GM21390 (cell line): ENCODE data around the gene CFAP90.
A peak's percentile ranks its signal among the peaks of the same experiment; 100 is the strongest.

Experiments used
- ATAC-seq: cut with Tn5 transposase; IDR thresholded peaks from one replicate; pipeline ENCODE4 v1.9.1; 2021; ENCODE audit not compliant: unreplicated experiment

Gene CFAP90

GRCh38 chr5:7825630-7826029 is 25.3 kb downstream of the CFAP90 start:
- no peak for ATAC-seq

DNA sequence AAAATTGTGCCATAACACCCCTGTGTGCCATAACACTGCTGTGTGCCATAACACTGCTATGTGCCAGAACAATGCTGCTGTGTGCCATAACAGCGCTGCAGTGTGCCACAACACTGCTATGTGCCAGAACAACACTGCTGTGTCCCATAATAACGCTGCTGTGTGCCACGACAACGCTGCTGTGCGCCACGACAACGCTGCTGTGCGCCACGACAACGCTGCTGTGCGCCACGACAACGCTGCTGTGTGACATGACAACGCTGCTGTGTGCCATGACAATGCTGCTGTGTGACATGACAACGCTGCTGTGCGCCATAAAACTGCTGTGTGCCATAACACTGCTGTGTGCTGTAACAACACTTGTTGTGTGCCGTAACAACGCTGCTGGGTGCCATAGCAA is 25.9 kb downstream of the CFAP90 start:
- ATAC-seq = no peak

DNA sequence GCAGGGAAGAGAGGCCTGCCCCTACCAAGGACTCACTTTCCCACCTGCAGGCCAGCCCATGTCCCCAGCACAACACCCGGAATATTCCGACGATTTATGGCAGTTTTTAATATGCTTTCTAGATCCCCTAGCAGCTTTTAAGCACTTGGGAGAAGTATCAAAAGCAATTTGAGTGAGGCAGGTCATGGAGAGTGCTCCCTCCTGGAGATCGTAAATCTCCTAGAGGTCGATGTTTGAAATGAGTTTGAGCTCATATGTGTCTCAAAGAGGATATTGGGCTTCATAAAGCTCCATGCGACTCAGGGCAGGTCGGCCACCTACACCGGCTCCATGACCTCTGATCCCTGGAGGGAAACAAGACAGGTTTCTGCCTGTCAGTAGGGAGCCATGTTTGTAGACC is 27.3 kb downstream of the CFAP90 start:
- ATAC-seq = no peak

GRCh38 chr5:7822449-7822848 is 28.5 kb downstream of the CFAP90 start:
- ATAC-seq = no peak

- ATAC-seq = no peak
These were observed 34.4 kb downstream of the CFAP90 start for GRCh38 chr5:7816535-7816901.

DNA sequence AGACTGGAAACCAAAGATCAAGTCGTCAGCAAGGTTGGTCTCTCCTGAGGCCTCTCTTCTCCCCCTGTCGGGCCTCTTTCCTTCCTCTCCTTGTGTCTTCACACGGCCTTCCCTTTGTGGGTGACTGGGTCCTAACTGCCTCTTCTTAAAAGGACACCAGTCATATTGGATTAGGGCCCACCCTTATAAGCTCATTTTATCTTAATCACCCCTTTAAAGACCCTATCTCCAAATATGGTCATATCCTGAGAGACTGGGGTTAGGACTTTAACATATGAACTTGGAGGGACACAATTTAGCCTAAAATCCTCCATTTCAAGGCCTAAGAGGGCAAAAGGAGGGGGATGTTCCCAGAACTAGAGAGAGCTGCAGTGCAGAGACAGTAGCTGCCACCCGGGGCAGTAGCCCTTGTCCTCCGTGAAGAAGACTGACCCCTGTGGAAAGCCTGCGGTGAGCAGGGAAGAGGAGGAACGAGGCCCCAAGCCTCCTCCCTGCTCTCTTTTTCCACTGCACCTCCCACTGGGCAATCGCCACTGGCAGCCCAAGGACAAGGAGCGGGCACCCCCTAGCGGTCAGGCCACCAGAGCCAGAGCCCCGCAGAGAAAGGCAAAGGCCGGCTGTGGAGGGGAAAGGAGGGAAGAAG is 34.9 kb downstream of the CFAP90 start:
- peak; percentile 90 for ATAC-seq

DNA sequence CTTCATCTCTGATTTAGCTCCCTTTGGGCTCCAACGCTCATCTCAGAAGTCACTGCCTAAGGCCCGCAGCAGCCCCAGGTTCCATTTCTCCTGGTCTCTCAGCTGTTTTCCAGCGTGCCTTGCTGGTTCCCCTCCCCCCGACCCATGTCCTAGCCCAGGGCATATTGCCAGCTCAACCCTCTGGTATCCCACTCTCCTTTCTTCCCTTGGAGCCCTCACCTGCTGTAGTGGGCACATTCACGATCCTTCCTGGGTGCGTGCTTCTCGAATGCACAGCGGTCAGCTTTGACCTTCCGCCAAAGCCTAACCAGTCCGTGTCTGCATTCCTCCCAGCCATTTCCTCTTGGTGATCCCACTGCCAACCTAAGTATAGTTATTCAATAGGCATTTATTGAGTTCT is 36.1 kb downstream of the CFAP90 start:
- ATAC-seq = no peak

DNA sequence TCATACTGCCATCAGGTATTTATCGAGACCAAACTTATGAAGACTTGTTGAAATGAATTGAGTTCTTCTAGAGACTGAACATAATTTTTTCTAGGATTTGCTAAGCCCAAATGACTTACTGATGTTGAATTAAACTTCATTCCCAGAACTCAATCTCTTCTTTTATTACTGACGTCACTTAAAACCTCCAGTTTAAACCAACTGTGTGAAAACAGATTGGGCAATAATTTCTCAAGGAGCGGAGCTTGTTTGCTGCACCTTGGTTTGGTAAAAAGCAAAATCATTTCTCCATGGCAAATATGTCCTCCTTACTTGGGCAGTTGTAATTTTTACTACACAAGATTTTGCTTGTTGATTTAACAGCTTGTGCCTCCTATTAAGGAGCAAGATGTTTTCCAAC is 37.4 kb downstream of the CFAP90 start:
- no peak for ATAC-seq

DNA sequence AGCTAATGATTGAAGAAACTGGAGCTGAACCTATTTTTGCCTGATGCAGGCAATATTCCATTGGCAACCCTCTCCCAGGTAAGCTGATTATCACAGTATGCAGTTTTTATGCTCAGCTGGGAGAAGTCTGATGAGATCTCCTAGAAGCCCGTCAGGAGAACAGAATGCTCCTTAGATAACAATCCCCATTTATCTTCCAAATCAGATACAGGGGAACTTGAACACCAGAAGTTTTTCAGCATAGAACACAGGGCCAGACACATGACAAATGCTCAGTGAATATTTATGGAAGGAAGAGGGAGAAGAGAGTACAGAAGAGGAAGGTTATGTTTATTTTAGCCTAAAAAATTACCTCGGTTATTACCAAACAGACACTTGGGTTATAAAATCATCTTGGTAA is 37.9 kb downstream of the CFAP90 start:
- ATAC-seq = no peak

- ATAC-seq = no peak
These were observed 39.2 kb downstream of the CFAP90 start for GRCh38 chr5:7811715-7812114.

- ATAC-seq = no peak
These were observed 41.9 kb downstream of the CFAP90 start for GRCh38 chr5:7808998-7809397.

GRCh38 chr5:7805379-7805778 is 45.6 kb downstream of the CFAP90 start:
- no peak for ATAC-seq

DNA sequence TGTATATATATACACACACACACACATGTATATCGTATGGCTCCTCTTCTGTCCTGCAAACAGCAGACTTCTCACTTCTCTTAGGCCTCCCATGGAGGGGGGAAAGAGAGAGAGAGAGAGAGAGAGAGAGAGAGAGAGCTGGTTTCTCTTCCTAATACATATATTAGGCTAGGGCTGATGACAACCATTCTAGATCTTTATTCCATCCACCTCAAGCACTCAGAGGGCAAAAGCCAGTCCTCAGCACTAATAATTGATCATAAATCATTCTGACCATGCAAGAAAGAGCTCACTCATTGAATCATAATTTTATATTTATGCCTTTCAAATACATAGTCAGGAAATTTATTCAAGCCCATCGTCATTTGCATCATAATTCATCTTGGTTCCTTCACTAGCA is 47.0 kb downstream of the CFAP90 start:
- no peak for ATAC-seq

- no peak for ATAC-seq
These were observed 48.1 kb downstream of the CFAP90 start for GRCh38 chr5:7802855-7803254.

GRCh38 chr5:7801891-7802614 is 48.9 kb downstream of the CFAP90 start:
- ATAC-seq = no peak

GRCh38 chr5:7795306-7795705 is 55.6 kb downstream of the CFAP90 start:
- no peak for ATAC-seq

DNA sequence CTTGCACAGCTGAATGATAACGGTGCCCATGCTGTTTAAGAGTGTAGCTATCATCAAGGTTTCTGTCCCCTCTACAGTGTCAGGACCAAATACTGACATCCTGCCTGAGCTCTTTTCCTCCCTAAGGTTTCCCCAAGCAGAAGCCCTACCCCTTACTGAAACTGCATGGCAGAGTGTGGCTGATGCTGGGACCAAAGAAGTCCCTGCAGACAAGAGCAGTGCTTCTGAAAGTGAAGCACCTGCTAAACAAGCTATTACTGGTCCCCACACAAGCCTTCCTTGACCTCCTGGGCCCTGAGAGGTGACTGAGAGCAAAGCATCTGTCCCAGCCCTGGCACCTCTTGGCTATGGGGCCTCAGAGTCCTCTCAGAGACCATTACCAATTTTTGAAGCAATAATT is 56.1 kb downstream of the CFAP90 start:
- ATAC-seq = peak; percentile 56

DNA sequence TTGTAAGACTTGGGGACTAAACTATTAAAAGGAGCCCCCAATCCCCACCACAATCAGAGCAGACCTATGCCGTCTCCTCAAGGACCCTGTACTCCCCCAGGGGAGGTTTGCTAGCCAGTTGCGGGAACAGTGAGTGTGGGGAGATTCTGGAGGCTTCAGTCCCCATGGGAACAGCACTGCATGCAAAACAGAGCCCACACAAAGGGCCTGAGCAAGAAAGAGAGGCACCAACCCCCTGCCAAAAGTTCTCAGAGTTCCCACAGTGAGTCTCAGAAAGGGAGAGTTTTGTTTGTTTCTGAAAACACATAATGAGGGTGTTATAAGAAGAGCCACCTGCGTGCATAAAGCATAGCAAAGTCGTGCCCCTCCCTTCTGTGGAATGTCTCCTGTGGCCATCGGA is 56.6 kb downstream of the CFAP90 start:
- peak; percentile 89 for ATAC-seq

DNA sequence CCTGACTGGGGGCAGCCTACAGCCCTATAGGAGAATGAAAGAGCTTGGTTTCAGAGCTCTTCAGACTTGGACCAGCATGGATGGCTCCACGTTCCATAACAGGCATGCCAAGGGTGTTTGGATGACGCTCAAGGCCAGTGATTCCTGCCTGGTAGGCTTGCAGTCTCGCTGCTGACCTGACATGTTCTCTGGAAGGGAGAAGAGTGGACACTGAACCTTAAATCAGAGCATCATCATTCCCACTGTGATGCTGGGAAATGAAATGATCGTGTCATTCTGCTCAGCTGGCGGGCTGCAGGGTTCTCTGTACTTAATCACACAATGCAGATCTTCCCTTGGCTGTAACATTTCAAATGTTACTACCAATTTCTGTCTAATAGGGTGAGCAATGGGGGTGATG is 57.0 kb downstream of the CFAP90 start:
- peak; percentile 18 for ATAC-seq

- ATAC-seq = no peak
These were observed 61.4 kb downstream of the CFAP90 start for GRCh38 chr5:7789567-7789966.

DNA sequence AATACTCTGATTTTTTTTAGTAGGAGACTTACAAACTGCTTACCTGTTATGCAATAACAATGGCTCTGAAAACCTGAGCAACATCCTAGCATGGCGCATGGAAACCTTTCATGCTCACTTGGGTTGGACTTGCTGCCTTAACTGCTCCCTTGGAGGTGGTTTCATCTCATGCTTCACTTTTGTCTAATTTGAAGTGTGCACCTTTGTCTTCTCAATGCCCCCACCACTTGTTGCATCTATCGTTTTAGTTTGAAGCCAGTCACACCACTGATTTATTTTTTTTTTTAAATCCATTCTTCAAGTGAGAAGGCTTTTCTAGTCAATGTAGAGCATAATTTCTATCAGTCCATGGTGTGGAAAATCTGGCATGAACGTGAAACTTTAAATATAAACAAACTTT is 63.2 kb downstream of the CFAP90 start:
- ATAC-seq = no peak

- no peak for ATAC-seq
These were observed 66.1 kb downstream of the CFAP90 start for GRCh38 chr5:7784683-7785380.
